ENCODE data around the gene RBM18. TPM values are rescaled to one million over a fixed set of nuclear protein-coding genes. Genes with fewer than 3 reads are reported as not detected.

RBM18 gene
- total RNA-seq, 1 experiment from 2014 or later = 19.2 TPM

DNA sequence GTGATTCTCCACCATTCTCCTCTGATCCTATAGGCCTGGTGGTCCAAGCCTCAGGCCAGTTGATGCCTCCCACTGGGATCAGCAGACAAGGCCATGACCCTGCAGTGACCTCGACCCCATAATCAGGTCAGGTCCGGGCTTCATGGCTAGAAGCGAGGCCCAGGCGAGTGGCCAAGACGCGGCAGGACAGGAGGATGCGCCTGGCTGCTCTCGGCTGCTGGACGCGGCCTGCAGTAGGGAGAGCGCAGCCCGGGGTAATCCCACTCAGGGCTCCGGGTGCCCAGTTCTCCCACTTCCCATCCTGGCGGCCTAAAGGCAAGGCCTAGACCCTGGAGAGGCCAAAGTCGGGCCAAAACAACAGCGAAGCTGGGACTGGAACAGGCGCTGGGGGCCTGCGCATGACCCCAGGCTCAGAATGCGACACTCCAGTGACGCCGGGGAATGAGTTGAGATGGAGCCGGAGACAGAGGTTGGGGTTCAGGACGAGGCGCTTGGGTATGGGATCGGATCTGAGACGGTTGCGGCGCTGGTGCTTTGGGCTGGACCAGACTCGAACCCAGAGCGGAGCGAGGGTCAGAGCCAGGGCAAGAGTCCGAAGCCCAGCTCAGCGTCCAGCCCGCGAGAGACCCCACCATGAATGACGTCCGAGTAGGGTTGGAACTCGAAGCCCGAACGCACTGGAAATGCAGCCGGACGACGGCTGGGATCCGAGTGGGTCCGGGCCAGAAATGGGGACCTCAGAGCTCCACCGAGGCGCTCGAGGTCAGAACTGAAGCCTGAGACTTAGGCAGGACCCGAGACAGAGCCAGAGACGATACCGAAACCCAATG is 39.1 kb downstream of the RBM18 start:
- no peak for DNase-seq (ENCODE audit: low read depth, low spot score)
- no peak for ATAC-seq
- in situ Hi-C loops (cut with HindIII; ENCODE audit: low pct_unique_long_range_greater_than_20kb, low sequenced_read_pairs) (no loop called here), intact Hi-C loops (cut with micrococcal nuclease; ENCODE audit: unreplicated experiment) (no loop called here)
- H3K4me3 ChIP-seq (ENCODE audit: low read depth in 2 of 2, low read length in 2 of 2) = no peak overlapping the region
- no peaks in the 10 kb centered on the region for H3K4me1 ChIP-seq (ENCODE audit: control insufficient read depth, insufficient read depth, low read length)
- H3K27ac ChIP-seq (ENCODE audit: low read length) = no peak overlapping the region
- no peaks in the 10 kb centered on the region for H3K9me3 ChIP-seq (ENCODE audit: control insufficient read depth, insufficient read depth, low read depth, low read length)
- ChIA-PET POLR2A (no interaction called here), CTCF (no interaction called here)
- no TSS peak for BruUV-seq (replicated peaks)
- no peaks in the 10 kb centered on the region for H3K36me3 ChIP-seq (ENCODE audit: control insufficient read depth, insufficient read depth, low read length)
- TF ChIP-seq, protein P1, sequence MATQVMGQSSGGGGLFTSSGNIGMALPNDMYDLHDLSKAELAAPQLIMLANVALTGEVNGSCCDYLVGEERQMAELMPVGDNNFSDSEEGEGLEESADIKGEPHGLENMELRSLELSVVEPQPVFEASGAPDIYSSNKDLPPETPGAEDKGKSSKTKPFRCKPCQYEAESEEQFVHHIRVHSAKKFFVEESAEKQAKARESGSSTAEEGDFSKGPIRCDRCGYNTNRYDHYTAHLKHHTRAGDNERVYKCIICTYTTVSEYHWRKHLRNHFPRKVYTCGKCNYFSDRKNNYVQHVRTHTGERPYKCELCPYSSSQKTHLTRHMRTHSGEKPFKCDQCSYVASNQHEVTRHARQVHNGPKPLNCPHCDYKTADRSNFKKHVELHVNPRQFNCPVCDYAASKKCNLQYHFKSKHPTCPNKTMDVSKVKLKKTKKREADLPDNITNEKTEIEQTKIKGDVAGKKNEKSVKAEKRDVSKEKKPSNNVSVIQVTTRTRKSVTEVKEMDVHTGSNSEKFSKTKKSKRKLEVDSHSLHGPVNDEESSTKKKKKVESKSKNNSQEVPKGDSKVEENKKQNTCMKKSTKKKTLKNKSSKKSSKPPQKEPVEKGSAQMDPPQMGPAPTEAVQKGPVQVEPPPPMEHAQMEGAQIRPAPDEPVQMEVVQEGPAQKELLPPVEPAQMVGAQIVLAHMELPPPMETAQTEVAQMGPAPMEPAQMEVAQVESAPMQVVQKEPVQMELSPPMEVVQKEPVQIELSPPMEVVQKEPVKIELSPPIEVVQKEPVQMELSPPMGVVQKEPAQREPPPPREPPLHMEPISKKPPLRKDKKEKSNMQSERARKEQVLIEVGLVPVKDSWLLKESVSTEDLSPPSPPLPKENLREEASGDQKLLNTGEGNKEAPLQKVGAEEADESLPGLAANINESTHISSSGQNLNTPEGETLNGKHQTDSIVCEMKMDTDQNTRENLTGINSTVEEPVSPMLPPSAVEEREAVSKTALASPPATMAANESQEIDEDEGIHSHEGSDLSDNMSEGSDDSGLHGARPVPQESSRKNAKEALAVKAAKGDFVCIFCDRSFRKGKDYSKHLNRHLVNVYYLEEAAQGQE (IDR thresholded peaks at IDR 0.05; ENCODE audit: insufficient read depth in 1 of 2, low read depth in 2 of 2, low read length in 1 of 2) = no peak
- TF ChIP-seq POLR2AphosphoS5 (IDR thresholded peaks at IDR 0.05; ENCODE audit: low read depth, low read length) = no peak
- no peak for TF ChIP-seq TCF7L2 (IDR thresholded peaks at IDR 0.05; ENCODE audit: low read depth, low read length)
- no peak for TF ChIP-seq SIN3A (IDR thresholded peaks at IDR 0.05; ENCODE audit: borderline replicate concordance, insufficient read depth, low read depth, low read length)
- TF ChIP-seq, protein P2, sequence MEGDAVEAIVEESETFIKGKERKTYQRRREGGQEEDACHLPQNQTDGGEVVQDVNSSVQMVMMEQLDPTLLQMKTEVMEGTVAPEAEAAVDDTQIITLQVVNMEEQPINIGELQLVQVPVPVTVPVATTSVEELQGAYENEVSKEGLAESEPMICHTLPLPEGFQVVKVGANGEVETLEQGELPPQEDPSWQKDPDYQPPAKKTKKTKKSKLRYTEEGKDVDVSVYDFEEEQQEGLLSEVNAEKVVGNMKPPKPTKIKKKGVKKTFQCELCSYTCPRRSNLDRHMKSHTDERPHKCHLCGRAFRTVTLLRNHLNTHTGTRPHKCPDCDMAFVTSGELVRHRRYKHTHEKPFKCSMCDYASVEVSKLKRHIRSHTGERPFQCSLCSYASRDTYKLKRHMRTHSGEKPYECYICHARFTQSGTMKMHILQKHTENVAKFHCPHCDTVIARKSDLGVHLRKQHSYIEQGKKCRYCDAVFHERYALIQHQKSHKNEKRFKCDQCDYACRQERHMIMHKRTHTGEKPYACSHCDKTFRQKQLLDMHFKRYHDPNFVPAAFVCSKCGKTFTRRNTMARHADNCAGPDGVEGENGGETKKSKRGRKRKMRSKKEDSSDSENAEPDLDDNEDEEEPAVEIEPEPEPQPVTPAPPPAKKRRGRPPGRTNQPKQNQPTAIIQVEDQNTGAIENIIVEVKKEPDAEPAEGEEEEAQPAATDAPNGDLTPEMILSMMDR (IDR thresholded peaks at IDR 0.05) = no peak
- peaks cover 7% of the 10 kb centered on the region; the same call in 1 of the 2 replicates for H3K27me3 ChIP-seq (ENCODE audit: control insufficient read depth, insufficient read depth, low read length)

DNA sequence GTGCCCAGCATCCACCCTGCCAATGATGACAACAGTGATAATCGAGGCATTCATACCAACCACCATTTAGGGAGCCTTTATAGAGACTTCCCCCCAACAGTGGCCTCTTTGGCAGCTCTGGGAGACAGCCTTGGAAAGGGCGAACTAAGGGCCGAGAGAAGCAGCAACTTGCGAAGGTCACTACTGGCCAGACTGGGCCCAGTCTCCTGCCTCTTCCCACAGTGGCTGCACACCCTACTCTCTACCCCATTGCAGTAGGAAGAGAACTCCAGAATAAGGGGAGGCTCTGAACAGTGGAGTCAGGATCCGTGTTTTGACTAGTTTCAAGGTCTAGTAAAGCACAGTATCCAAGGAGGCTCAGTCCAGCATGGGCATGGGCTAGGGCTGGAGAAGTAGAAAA is 41.2 kb downstream of the RBM18 start:
- Histone ChIP-seq H3K27me3 (ENCODE audit: control insufficient read depth, insufficient read depth, low read length) (peaks cover 2% of the 10 kb centered on the region; the same call in 1 of the 2 replicates), H3K27ac (ENCODE audit: low read length) (no peak overlapping the region), H3K9me3 (ENCODE audit: control insufficient read depth, insufficient read depth, low read depth, low read length) (no peaks in the 10 kb centered on the region), H3K4me1 (ENCODE audit: control insufficient read depth, insufficient read depth, low read length) (no peaks in the 10 kb centered on the region), H3K4me3 (ENCODE audit: low read depth in 2 of 2, low read length in 2 of 2) (no peak overlapping the region), H3K36me3 (ENCODE audit: control insufficient read depth, insufficient read depth, low read length) (no peaks in the 10 kb centered on the region)
- ATAC-seq (no peak), DNase-seq (ENCODE audit: low read depth, low spot score) (no peak)
- POLR2A ChIA-PET = no interaction called here
- TF ChIP-seq SIN3A (IDR thresholded peaks at IDR 0.05; ENCODE audit: borderline replicate concordance, insufficient read depth, low read depth, low read length) (no peak), TCF7L2 (IDR thresholded peaks at IDR 0.05; ENCODE audit: low read depth, low read length) (no peak), POLR2AphosphoS5 (IDR thresholded peaks at IDR 0.05; ENCODE audit: low read depth, low read length) (no peak)
- TF ChIP-seq, protein P2 (IDR thresholded peaks at IDR 0.05) = no peak
- TF ChIP-seq, protein P1 (IDR thresholded peaks at IDR 0.05; ENCODE audit: insufficient read depth in 1 of 2, low read depth in 2 of 2, low read length in 1 of 2) = no peak
- in situ Hi-C loops (cut with HindIII; ENCODE audit: low pct_unique_long_range_greater_than_20kb, low sequenced_read_pairs) = no loop called here
- CTCF ChIA-PET = no interaction called here
- intact Hi-C loops (cut with micrococcal nuclease; ENCODE audit: unreplicated experiment) = no loop called here
- BruUV-seq (replicated peaks) = no TSS peak

Data from Panc1 (cell line).